IPS DF 6.9 (cell line): ENCODE measurements around the gene MYO1F.
"Not testable (repeated sequence)": the region's sequence is repeated elsewhere in the genome, so short reads cannot be mapped to it uniquely, and the experiment has no call there.

ENCODE experiments used
- DNase-seq: peaks from one replicate; pipeline ENCODE4 v3.0.0-alpha.2; 2013; ENCODE audit warnings: low read depth, low spot score
- H3K27ac ChIP-seq: one replicate; pipeline ENCODE4 v1.5.1; 2013; ENCODE audit warnings: low read length, control low read depth
- H3K27me3 ChIP-seq: 2 replicates; pipeline ENCODE4 v1.6.1; 2013; ENCODE audit warnings: mild to moderate bottlenecking, low read length; ENCODE audit not compliant: control insufficient read depth, insufficient read depth
- H3K36me3 ChIP-seq: 2 replicates; pipeline ENCODE4 v1.6.1; 2013; ENCODE audit warnings: low read length; ENCODE audit not compliant: control insufficient read depth, insufficient read depth
- H3K4me1 ChIP-seq: 2 replicates; pipeline ENCODE4 v1.6.1; 2013; ENCODE audit warnings: low read length; ENCODE audit not compliant: control insufficient read depth, insufficient read depth
- H3K4me3 ChIP-seq: 2 replicates; pipeline ENCODE4 v1.5.1; 2013; ENCODE audit warnings: mild to moderate bottlenecking, low read length
- H3K9me3 ChIP-seq: 2 replicates; pipeline ENCODE4 v1.6.1; 2013; ENCODE audit warnings: low read length, inconsistent platforms; ENCODE audit not compliant: control insufficient read depth, insufficient read depth
- WGBS: extraction: QIAGEN DNeasy Blood & Tissue Kit; methylation state at CpG from one replicate; pipeline ENCODE4 v1.1.7; 2013; ENCODE audit warnings: mixed read lengths, missing lambda C conversion rate; ENCODE audit not compliant: insufficient read length, insufficient coverage; 5-methylcytosine and 5-hydroxymethylcytosine counted together

Gene MYO1F

DNA sequence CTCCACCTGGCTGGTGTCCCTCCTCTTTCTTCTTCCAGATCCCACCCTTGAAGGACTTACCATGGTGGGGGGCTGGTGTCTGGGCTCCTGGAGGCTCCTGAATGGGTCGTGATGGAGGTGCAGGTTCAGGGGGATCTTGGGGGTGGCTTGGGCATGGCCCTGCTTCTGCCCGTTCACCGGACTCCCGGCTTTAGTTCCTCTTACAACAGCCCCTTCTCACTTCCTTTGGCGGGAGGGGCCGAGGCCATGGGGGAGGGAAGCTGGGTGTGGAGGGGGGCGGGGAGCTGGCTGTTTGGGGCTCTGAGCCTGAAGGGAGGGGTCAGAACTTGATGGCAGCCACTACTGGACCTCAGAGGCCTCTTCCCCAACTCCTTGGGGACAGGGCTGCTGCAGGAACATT is at the start of gene MYO1F:
Gene MYO1F, minus strand, starts transcription at position 196 of the 400 bp plus-strand sequence. Its CDS starts 133 bp downstream, at position 63.
- Histone ChIP-seq H3K4me3 (no peak within 1 kb of the TSS), H3K27me3 (no peaks in the 10 kb centered on the region), H3K4me1 (0 out of 2 replicates have a peak, but pooled peaks cover 1% of the 10 kb centered on the region), H3K27ac (no peak within 1 kb of the TSS), H3K9me3 (no peaks in the 10 kb centered on the region), H3K36me3 (no peaks in the 10 kb centered on the region)
- WGBS, result no CpG with 5 or more reads among the region's 7 CpGs
- DNase-seq, result no peak

DNA sequence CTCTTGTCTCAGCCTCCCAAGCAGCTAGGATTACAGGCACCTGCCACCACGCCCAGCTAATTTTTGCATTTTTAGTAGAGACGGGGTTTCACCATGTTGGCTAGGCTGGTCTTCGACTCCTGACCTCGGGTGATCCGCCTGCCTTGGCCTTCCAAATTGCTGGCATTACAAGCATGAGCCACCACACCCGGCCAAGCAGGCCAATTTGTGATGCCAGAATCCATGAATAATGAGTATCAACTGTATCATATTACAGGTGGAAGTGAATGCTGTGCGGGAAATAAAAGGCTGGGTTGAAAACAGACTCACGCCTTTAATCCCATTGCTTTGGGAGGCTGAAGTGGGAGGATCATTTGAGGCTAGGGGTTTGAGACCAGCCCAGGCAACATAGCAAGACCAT is 49.6 kb upstream of the MYO1F start:
- Histone ChIP-seq H3K9me3 (no peaks in the 10 kb centered on the region), H3K36me3 (no peaks in the 10 kb centered on the region), H3K27me3 (no peaks in the 10 kb centered on the region), H3K27ac (no peak overlapping the region), H3K4me1 (peaks cover 2% of the 10 kb centered on the region; the same call in 1 of the 2 replicates), H3K4me3 (no peak overlapping the region)
- no peak for DNase-seq
- no CpG with 5 or more reads among the region's 8 CpGs for WGBS

DNA sequence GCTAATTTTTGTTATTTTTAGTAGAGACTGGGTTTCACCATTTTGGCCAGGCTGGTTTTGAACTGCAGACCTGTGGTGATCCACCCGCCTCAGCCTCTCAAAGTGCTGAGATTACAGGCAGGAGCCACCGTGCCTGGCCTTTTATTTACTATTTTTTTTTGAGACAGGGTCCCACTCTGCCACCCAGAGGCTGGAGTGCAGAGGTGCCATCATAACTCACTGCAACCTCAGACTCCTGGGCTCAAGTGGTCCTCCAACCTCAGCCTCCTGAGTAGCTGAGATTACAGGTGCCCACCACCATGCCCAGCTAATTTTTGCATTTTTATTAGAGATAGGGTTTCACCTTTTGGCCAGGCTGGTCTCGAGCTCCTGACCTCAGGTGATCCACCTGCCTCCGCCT is 45.6 kb upstream of the MYO1F start:
- DNase-seq, result not testable (repeated sequence)
- WGBS, result no CpG with 5 or more reads among the region's 4 CpGs

DNA sequence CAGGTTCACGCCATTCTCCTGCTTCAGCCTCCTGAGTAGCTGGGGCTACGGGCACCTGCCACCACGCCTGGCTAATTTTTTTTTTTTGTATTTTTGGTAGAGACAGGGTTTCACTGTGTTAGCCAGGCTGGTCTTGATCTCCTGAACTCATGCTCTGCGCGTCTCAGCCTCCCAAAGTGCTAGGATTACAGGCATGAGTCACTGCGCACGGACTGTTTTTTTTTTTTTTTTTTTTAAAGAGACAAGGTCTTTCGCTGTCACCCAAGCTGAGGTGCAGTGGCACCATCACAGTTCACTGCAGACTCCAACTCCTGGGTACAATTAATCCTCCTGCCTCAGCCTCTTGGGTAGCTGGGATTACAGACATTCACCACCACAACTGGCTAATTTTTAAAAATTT is 41.5 kb upstream of the MYO1F start:
- no CpG with 5 or more reads among the region's 8 CpGs for WGBS
- Histone ChIP-seq H3K9me3 (no peaks in the 10 kb centered on the region), H3K4me1 (no peaks in the 10 kb centered on the region), H3K27ac (no peak overlapping the region), H3K36me3 (no peaks in the 10 kb centered on the region), H3K27me3 (no peaks in the 10 kb centered on the region), H3K4me3 (no peak overlapping the region)
- DNase-seq, result no peak

More for the DNA sequence above, 45.6 kb upstream of the MYO1F start:
- H3K4me3 ChIP-seq, H3K9me3 ChIP-seq, H3K27me3 ChIP-seq, H3K4me1 ChIP-seq, H3K27ac ChIP-seq, H3K36me3 ChIP-seq: not testable (repeated sequence)

DNA sequence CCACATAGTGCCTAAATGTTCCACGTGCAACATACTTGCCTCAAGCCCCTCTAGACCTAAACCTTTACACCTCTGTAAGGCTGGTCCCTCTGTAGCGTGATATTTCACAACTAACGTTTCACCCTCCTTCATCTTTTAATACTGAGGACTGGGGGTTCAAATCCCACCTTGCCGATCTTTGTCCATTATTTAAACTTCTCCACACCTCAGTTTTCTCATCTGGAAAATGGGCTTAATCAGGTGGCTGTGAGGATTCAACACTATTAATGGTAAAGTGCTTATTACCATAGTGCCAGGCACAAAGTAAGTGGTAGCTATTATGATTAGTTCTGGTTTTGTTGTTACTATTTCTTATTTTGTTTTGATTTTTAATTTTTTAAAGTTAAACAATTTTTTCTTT is 40.7 kb upstream of the MYO1F start:
- H3K9me3 ChIP-seq, result no peaks in the 10 kb centered on the region
- no peak overlapping the region for H3K27ac ChIP-seq
- H3K4me3 ChIP-seq, result no peak overlapping the region
- no peaks in the 10 kb centered on the region for H3K4me1 ChIP-seq
- no peaks in the 10 kb centered on the region for H3K27me3 ChIP-seq
- no CpG with 5 or more reads among the region's 4 CpGs for WGBS
- no peaks in the 10 kb centered on the region for H3K36me3 ChIP-seq
- no peak for DNase-seq

DNA sequence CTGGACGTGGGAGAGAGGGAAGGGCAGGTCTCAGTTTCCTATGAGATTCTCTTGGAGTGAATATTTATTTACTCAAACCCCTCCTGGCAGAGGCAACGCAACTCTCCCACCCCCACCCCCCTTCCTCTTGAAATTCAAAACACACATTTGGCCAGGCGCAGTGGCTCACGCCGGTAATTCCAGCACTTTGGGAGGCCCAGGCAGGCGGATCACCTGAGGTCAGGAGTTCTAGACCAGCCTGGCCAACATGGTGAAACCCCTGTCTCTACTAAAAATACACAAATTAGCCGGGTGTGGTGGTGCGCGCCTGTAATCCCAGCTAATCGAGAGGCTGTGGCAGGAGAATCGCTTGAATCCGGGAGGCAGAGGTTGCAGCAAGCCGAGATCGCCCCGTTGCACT is 40.1 kb upstream of the MYO1F start:
- H3K4me1 ChIP-seq, H3K27me3 ChIP-seq, H3K36me3 ChIP-seq, H3K9me3 ChIP-seq, H3K27ac ChIP-seq, DNase-seq, H3K4me3 ChIP-seq: not testable (repeated sequence)
- no CpG with 5 or more reads among the region's 15 CpGs for WGBS

DNA sequence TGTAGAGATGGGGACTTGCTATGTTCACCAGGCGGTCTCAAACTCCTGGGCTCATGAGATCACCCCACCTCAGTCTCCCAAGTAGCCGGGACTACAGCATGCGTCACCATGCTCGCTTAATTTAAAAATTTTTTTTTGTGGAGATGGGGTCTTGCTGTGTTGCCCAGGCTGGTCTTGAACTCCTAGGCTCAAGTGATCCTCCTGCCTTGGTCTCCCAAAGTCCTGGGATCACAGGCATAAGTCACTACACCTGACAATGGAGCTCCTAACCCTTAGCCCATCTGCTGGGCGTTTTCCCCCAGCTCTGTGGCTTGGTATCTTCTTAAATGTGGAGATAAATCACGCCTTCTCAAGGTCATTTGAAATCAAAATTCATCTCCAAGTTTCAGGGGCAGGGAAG is 39.6 kb upstream of the MYO1F start:
- no peak overlapping the region for H3K4me3 ChIP-seq
- H3K27me3 ChIP-seq, result no peaks in the 10 kb centered on the region
- DNase-seq, result no peak
- H3K36me3 ChIP-seq, result no peaks in the 10 kb centered on the region
- no peak overlapping the region for H3K27ac ChIP-seq
- no CpG with 5 or more reads among the region's 6 CpGs for WGBS
- peaks cover 1% of the 10 kb centered on the region; the same call in 1 of the 2 replicates for H3K4me1 ChIP-seq
- no peaks in the 10 kb centered on the region for H3K9me3 ChIP-seq

DNA sequence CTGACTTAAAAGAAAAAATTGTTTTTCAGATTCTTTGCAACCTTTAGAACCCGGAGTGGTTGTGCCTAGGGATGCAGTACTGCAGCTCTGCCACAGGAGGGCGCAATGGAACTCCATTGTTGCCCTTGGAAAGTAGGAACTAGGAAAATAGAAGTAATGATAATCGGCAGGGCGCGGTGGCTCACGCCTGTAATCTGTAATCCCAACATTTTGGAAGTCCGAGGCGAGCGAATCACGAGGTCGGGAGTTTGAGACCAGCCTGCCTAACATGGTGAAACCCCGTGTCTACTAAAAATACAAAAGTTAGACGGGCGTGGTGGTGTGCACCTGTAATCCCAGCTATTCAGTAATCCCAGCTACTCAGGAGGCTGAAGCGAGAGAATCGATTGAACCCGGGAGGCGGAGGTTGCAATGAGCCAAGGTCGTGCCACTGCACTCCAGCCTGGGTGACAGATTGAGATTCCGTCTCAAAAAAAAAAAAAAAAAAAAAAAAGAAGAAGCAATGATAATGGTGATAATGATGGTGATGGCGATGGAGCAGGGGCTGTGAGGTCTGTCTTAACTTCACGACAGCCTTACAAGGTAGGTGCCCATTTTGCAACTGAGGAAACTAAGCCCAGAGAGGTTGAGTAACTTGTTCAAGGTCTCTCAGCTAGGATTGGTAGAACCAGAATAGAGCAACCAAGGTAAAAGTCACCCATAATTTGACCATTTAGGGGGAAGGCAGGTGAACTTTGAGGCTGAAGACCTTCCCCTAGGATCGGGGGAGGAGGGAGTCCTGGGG is 38.8 kb upstream of the MYO1F start:
- no CpG with 5 or more reads among the region's 23 CpGs for WGBS
- no peak for DNase-seq
- H3K9me3 ChIP-seq, result no peaks in the 10 kb centered on the region
- no peaks in the 10 kb centered on the region for H3K36me3 ChIP-seq
- no peak overlapping the region for H3K4me3 ChIP-seq
- no peaks in the 10 kb centered on the region for H3K27me3 ChIP-seq
- H3K4me1 ChIP-seq, result peaks cover 3% of the 10 kb centered on the region
- no peak overlapping the region for H3K27ac ChIP-seq

DNA sequence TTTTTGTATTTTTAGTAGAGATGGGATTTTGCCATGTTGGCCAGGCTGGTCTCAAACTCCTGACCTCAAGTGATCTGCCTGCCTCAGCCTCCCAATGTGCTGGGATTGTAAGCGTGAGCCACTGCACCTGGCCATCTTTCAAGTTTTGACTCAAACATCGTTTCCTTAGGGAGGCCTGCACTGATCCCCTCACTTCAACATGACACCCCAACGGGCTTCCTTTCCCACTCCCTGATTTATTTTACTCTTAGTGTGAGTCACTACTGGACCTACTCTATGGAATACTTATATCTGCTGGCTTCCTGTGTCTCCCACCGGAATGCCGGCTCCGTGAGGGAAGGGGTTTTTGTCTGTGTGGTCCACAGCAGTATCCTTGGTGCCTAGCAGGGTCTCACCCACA is 37.8 kb upstream of the MYO1F start:
- DNase-seq, result no peak
- Histone ChIP-seq H3K4me1 (peaks cover 3% of the 10 kb centered on the region), H3K27me3 (no peaks in the 10 kb centered on the region), H3K9me3 (no peaks in the 10 kb centered on the region), H3K4me3 (no peak overlapping the region), H3K27ac (no peak overlapping the region), H3K36me3 (no peaks in the 10 kb centered on the region)
- no CpG with 5 or more reads among the region's 6 CpGs for WGBS

DNA sequence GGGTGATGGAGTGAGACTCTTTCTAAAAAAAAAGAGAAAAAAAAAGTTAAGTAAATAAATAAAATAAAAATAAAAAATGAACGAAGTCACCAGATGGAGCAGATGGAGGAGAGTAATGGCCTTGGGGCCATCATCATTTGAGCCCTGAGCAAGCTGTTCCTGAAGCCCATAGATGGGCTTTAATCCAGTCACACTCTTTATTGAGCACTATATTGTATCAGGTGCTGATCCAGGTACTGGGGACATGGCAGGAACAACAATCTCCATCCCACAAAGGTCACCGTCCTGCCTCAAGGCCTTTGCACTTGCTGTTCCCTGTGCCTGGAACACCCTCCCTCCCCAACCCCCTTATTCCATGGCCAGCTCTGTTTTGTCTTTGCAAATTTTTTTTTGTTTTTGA is 37.2 kb upstream of the MYO1F start:
- Histone ChIP-seq H3K36me3 (no peaks in the 10 kb centered on the region), H3K4me1 (peaks cover 3% of the 10 kb centered on the region), H3K27me3 (no peaks in the 10 kb centered on the region), H3K27ac (no peak overlapping the region), H3K4me3 (no peak overlapping the region), H3K9me3 (no peaks in the 10 kb centered on the region)
- WGBS, result no CpG with 5 or more reads among the region's 2 CpGs
- DNase-seq, result no peak

DNA sequence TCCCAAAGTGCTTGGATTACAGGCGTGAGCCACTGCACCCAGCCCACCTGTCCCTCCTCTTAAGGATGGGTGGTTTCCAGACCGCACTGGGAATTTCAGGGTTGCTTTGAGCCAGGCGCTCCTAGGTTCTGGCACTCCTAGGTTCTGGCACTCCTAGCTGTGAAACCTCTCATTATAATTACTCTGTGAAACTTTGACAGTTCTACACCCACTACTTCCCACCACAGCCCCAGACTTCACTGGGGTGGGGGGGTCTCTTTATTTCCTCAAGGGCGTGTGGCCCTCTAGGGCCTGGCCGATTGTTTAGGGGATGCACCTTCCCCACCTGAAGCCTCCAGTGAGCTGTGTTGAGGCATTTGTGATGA is 35.5 kb upstream of the MYO1F start:
- no CpG with 5 or more reads among the region's 5 CpGs for WGBS
- H3K9me3 ChIP-seq, result no peaks in the 10 kb centered on the region
- no peaks in the 10 kb centered on the region for H3K36me3 ChIP-seq
- no peak for DNase-seq
- H3K27ac ChIP-seq, result no peak overlapping the region
- H3K27me3 ChIP-seq, result no peaks in the 10 kb centered on the region
- no peak overlapping the region for H3K4me3 ChIP-seq
- H3K4me1 ChIP-seq, result peaks cover 7% of the 10 kb centered on the region
